GM23248 (cell line): ENCODE results near the gene EDC3.

Source experiments
- EZH2 ChIP-seq: fragments of 200-600 bp; sonication (generic); IDR thresholded peaks from 2 replicates; pipeline ENCODE4 v1.6.1; 2018; ENCODE audit warnings: antibody characterized with exemption, mild to moderate bottlenecking; ENCODE audit not compliant: insufficient read depth, poor library complexity, severe bottlenecking
- EZH2phosphoT487 ChIP-seq: fragments of 200-600 bp; sonication (generic); IDR thresholded peaks from 2 replicates; pipeline ENCODE4 v1.6.1; 2018; ENCODE audit warnings: antibody characterized with exemption, moderate library complexity, mild to moderate bottlenecking, low read depth; ENCODE audit not compliant: insufficient read depth

DNA sequence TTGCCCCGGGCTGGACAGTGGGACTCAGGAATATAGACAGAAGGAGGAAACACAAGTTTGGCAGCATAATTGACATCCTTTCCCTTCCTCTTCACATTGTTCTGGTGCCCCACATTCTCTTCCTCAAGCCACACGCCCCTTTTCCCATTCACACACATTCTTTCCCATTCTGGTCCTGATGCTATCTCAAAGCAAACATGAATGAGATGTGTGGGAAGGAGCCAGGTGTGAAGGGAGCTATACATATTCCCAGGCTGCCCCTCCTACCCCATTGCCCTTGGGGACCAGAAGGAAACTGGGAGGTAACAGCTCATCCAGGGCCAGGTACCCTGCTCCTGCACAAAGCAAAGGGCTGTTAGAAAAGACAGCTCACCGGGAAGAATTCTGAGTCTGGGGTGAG, 103.6 kb downstream of the EDC3 start:
- TF ChIP-seq EZH2: no peak
- TF ChIP-seq EZH2phosphoT487: no peak
